NCI-H774 (cell line): ENCODE data around the gene CD6.

Experiments
- DNase-seq: peaks from one replicate; lab custom pipeline; 2025; lab: John Stamatoyannopoulos, UW

The CD6 gene

GRCh38 chr11:60971520-60971919, at the start of gene CD6:
Gene CD6, plus strand, starts transcription at chr11:60971680. Its CDS starts 186 bp downstream, at chr11:60971866.
- no peak for DNase-seq

- no peak for DNase-seq
These were observed 49.6 kb upstream of the CD6 start for GRCh38 chr11:60921777-60922335.

- DNase-seq = no peak
These were observed 48.6 kb upstream of the CD6 start for GRCh38 chr11:60922906-60923305.

- no peak for DNase-seq
These were observed 48.2 kb upstream of the CD6 start for GRCh38 chr11:60923326-60923725.

- no peak for DNase-seq
These were observed 47.7 kb upstream of the CD6 start for GRCh38 chr11:60923800-60924109.

GRCh38 chr11:60924110-60924905, 47.2 kb upstream of the CD6 start, which contains the start of gene TMEM132A:
Gene TMEM132A, plus strand, starts transcription at chr11:60924460. Its CDS starts 174 bp downstream, at chr11:60924634.
- peak; percentile 13 for DNase-seq

GRCh38 chr11:60924906-60925853, 46.3 kb upstream of the CD6 start:
- DNase-seq = no peak

- DNase-seq = no peak
These were observed 45.6 kb upstream of the CD6 start for GRCh38 chr11:60925868-60926267.

GRCh38 chr11:60926500-60926899, 45.0 kb upstream of the CD6 start:
- no peak for DNase-seq

GRCh38 chr11:60927061-60927592, 44.4 kb upstream of the CD6 start:
- DNase-seq = no peak

- DNase-seq = no peak
These were observed 43.9 kb upstream of the CD6 start for GRCh38 chr11:60927600-60927999.

- no peak for DNase-seq
These were observed 42.9 kb upstream of the CD6 start for GRCh38 chr11:60928563-60929001.

- DNase-seq = no peak
These were observed 41.7 kb upstream of the CD6 start for GRCh38 chr11:60929764-60930163.

- DNase-seq = no peak
These were observed 41.1 kb upstream of the CD6 start for GRCh38 chr11:60930394-60930793.

- DNase-seq = no peak
These were observed 39.6 kb upstream of the CD6 start for GRCh38 chr11:60931917-60932316.

GRCh38 chr11:60932605-60933356, 38.7 kb upstream of the CD6 start:
- DNase-seq = no peak

GRCh38 chr11:60933416-60934123, 37.9 kb upstream of the CD6 start:
- DNase-seq = no peak

- DNase-seq = no peak
These were observed 37.2 kb upstream of the CD6 start for GRCh38 chr11:60934124-60934789.

GRCh38 chr11:60934790-60935605, 36.5 kb upstream of the CD6 start:
- no peak for DNase-seq
